Measurements from ENCODE around the gene PDF. TPM values are rescaled to one million over a fixed set of nuclear protein-coding genes. Genes with fewer than 3 reads are reported as not detected.
A peak's percentile ranks its signal among the peaks of the same experiment; 100 is the strongest.
"Not testable (repeated sequence)": the region's sequence is repeated elsewhere in the genome, so short reads cannot be mapped to it uniquely, and the experiment has no call there.

PDF gene
- total RNA-seq, 2 donors from 2014 or later: 8.4 to 20.6 TPM

- Mint-ChIP-seq H3K27ac (no peak overlapping the region), H3K4me3 (no peak overlapping the region), H3K27me3 (no peaks in the 10 kb centered on the region), H3K4me1 (peaks cover 6% of the 10 kb centered on the region), H3K9me3 (no peaks in the 10 kb centered on the region), H3K36me3 (ENCODE audit: low read depth) (no peaks in the 10 kb centered on the region)
- ATAC-seq (replicated peaks): no peak
These were observed 36.3 kb downstream of the PDF start for GRCh38 chr16:69294051-69294450.

GRCh38 chr16:69293401-69293800 lies 37.0 kb downstream of the PDF start:
- Mint-ChIP-seq H3K36me3 (ENCODE audit: low read depth) (no peaks in the 10 kb centered on the region), H3K4me1 (peaks cover 6% of the 10 kb centered on the region), H3K27me3 (no peaks in the 10 kb centered on the region), H3K9me3 (no peaks in the 10 kb centered on the region), H3K27ac (peak overlapping the region; percentile 67), H3K4me3 (no peak overlapping the region)
- peak; percentile 87 for ATAC-seq (replicated peaks)

DNA sequence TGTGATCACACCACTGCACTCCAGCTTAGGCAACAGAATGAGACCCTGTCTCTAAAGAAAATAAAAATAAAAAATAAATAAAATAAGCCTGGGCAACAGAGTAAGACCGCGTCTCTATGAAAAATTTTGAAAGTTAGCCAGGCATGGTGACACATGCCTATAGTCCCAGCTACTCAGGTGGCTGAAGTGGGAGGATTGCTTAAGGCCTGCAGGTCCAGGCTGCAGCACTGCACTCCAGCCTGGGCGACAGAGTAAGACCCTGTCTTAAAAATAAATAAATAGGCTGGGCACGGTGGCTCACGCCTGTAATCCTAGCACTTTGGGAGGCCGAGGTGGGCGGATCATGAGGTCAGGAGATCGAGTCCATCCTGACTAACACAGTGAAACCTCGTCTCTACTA lies 38.7 kb downstream of the PDF start:
- H3K27me3 Mint-ChIP-seq; H3K4me1 Mint-ChIP-seq; H3K27ac Mint-ChIP-seq; ATAC-seq (replicated peaks); H3K4me3 Mint-ChIP-seq; H3K36me3 Mint-ChIP-seq (ENCODE audit: low read depth); H3K9me3 Mint-ChIP-seq: not testable (repeated sequence)

DNA sequence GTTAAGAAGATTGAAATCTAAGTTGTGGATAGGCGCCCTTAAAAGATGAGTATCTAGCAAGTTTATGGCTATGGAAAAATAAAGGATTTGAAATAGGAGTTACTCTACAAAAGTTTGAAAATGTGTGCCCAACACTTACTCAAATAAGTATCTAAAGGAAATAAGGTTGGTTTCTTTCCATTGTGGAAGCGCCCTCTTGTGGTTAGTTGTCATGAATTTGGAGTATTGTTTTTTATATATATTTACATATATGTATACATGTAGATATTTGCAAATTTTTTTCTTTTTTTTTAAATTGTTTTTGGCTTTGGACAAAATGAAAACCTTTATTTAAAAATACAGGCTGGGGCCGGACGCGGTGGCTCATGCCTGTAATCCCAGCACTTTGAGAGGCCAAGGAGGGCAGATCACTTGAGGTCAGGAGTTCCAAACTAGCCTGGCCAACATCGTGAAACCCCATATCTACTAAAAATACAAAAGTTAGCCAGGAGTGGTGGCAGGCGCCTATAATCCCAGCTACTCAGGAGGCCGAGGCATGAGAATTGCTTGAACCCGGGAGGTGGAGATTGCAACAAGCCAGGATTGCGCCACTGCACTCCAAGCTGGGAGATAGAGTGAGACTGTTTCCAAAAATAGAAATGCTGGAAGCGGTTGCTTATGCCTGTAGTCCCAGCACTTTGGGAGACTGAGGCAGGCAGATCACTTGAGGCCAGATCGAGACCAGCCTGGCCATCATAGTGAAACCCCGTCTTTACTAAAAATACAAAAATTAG lies 43.3 kb downstream of the PDF start:
- Mint-ChIP-seq H3K27ac (no peak overlapping the region), H3K4me3 (no peak overlapping the region), H3K4me1 (no peaks in the 10 kb centered on the region), H3K36me3 (ENCODE audit: low read depth) (no peaks in the 10 kb centered on the region), H3K27me3 (no peaks in the 10 kb centered on the region), H3K9me3 (no peaks in the 10 kb centered on the region)
- ATAC-seq (replicated peaks): peak; percentile 43

- Mint-ChIP-seq H3K4me3 (no peak overlapping the region), H3K4me1 (no peaks in the 10 kb centered on the region), H3K9me3 (no peaks in the 10 kb centered on the region), H3K27me3 (no peaks in the 10 kb centered on the region), H3K27ac (no peak overlapping the region), H3K36me3 (ENCODE audit: low read depth) (no peaks in the 10 kb centered on the region)
- ATAC-seq (replicated peaks): no peak
These were observed 45.1 kb downstream of the PDF start for GRCh38 chr16:69285240-69285639.

GRCh38 chr16:69283851-69284250 lies 46.5 kb downstream of the PDF start:
- H3K27ac Mint-ChIP-seq: peak overlapping the region; percentile 21
- no peaks in the 10 kb centered on the region for H3K27me3 Mint-ChIP-seq
- ATAC-seq (replicated peaks): no peak
- no peak overlapping the region for H3K4me3 Mint-ChIP-seq
- no peaks in the 10 kb centered on the region for H3K4me1 Mint-ChIP-seq
- no peaks in the 10 kb centered on the region for H3K9me3 Mint-ChIP-seq
- H3K36me3 Mint-ChIP-seq (ENCODE audit: low read depth): no peaks in the 10 kb centered on the region

DNA sequence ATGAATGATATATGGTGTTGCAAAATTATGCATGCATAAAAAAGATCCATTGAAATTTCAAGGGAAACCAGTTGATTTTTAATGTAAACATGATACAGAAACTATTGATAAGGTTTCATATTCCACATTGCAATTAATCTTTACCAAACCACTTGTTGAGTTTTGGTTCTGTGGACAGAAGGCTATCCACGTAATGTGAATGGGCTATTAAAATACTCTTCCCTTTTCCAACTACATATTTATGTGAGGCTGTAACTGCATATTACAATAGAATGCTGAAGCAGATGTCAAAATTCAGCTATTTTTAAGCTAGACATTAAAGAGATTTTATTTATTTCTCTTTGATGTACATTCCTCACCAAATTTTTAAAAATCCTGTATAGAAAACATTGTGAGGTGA lies 53.0 kb downstream of the PDF start:
- no peaks in the 10 kb centered on the region for H3K27me3 Mint-ChIP-seq
- no peak for ATAC-seq (replicated peaks)
- no peaks in the 10 kb centered on the region for H3K36me3 Mint-ChIP-seq (ENCODE audit: low read depth)
- no peaks in the 10 kb centered on the region for H3K4me1 Mint-ChIP-seq
- H3K4me3 Mint-ChIP-seq: no peak overlapping the region
- H3K27ac Mint-ChIP-seq: no peak overlapping the region
- no peaks in the 10 kb centered on the region for H3K9me3 Mint-ChIP-seq

Other genes with a start within 250 kb of the PDF start
- under 1 TPM; 0.40 to 0.71 TPM for gene HAS3, start 224.9 kb downstream of the PDF start, total RNA-seq
- 100 to 1,000 TPM; 103 to 129 TPM for gene CHTF8, start 198.0 kb downstream of the PDF start, total RNA-seq
- gene UTP4, start 197.9 kb downstream of the PDF start, total RNA-seq: 100 to 1,000 TPM in 1 of 2 donors, 10 to 100 TPM in 1; 69.1 to 112 TPM
- 10 to 100 TPM; 21.0 to 22.9 TPM for gene SNTB2, start 143.4 kb downstream of the PDF start, total RNA-seq
- 10 to 100 TPM; 20.7 to 26.9 TPM for gene VPS4A, start 19.2 kb downstream of the PDF start, total RNA-seq
- 10 to 100 TPM; 29.7 to 34.2 TPM for gene COG8, start 9.0 kb upstream of the PDF start, total RNA-seq
- gene NIP7, start 9.2 kb upstream of the PDF start, total RNA-seq: 10 to 100 TPM; 26.3 to 34.0 TPM
- gene TMED6, start 21.2 kb upstream of the PDF start, total RNA-seq: 1 to 10 TPM; 2.0 to 4.0 TPM
- gene TERF2, start 55.4 kb upstream of the PDF start, total RNA-seq: 10 to 100 TPM; 40.2 to 57.6 TPM
- gene CYB5B, start 94.0 kb upstream of the PDF start, total RNA-seq: 100 to 1,000 TPM in 1 of 2 donors, 10 to 100 TPM in 1; 93.9 to 152 TPM
- 10 to 100 TPM; 33.0 to 76.0 TPM for gene NFAT5, start 235.4 kb upstream of the PDF start, total RNA-seq

Data from activated T-helper 17 cell treated with anti-CD3 and anti-CD28 coated beads, Interleukin-2, amount 50 U/mL, for 72 hours (primary cell).